ENCODE results near the gene CCDC71L. TPM values are rescaled to one million over a fixed set of nuclear protein-coding genes. Genes with fewer than 3 reads are reported as not detected.

CCDC71L gene
- total RNA-seq, 2 experiments from 2014 or later: 18.2 to 20.9 TPM

DNA sequence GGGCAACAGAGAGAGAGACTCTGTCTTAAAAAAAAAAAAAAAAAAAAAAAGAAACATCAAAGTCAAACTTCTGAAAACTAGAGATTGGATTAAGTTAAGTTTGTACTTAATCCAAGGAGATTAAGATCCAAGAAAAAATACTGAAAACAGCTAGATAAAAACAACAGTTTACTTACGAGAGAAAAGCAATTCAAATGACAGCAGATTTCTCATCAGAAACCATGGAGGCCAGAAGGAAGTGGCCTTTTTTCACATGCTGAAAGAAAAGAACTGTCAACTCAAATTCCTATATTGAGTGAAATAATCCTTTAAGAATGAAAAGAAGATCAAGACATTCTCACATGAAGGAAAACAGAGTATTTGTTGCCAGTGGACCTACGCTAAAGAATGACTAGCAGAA, 5.4 kb upstream of the CCDC71L start:
- no peak for DNase-seq
- ATAC-seq: no peak
- Mint-ChIP-seq H3K9me3 (peaks cover 3% of the 10 kb centered on the region), H3K4me3 (no peak overlapping the region), H3K27ac (no peak overlapping the region), H3K36me3 (ENCODE audit: low read depth) (no peaks in the 10 kb centered on the region), H3K27me3 (no peaks in the 10 kb centered on the region), H3K4me1 (ENCODE audit: low read depth) (peaks cover 12% of the 10 kb centered on the region)
- ChIA-PET POLR2A (no interaction called here), CTCF (no interaction called here)
- intact Hi-C loops (cut with micrococcal nuclease): no loop called here
- TF ChIP-seq, protein P1, sequence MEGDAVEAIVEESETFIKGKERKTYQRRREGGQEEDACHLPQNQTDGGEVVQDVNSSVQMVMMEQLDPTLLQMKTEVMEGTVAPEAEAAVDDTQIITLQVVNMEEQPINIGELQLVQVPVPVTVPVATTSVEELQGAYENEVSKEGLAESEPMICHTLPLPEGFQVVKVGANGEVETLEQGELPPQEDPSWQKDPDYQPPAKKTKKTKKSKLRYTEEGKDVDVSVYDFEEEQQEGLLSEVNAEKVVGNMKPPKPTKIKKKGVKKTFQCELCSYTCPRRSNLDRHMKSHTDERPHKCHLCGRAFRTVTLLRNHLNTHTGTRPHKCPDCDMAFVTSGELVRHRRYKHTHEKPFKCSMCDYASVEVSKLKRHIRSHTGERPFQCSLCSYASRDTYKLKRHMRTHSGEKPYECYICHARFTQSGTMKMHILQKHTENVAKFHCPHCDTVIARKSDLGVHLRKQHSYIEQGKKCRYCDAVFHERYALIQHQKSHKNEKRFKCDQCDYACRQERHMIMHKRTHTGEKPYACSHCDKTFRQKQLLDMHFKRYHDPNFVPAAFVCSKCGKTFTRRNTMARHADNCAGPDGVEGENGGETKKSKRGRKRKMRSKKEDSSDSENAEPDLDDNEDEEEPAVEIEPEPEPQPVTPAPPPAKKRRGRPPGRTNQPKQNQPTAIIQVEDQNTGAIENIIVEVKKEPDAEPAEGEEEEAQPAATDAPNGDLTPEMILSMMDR (IDR thresholded peaks at IDR 0.05): no peak

DNA sequence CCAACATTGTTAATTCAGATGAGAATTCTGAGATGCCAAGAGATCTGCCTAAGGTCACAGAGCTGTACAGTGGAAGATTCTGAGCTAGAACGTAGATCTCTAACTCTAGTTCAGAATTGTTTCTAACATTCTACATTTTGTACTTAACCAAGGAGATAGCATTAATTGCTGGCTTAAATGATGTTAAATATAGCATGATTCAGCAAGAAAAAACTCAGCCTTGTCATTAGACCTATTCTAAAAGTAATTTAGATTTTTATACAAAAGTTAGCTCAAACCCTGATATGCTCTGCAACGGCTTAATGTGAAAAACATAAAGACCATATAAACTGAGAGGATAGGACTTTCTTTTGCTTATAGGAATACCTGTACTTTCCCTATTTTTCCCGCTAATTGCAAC, 3.4 kb upstream of the CCDC71L start:
- Mint-ChIP-seq H3K36me3 (ENCODE audit: low read depth) (peaks cover 5% of the 10 kb centered on the region), H3K4me1 (ENCODE audit: low read depth) (peaks cover 8% of the 10 kb centered on the region), H3K4me3 (no peak overlapping the region), H3K27ac (no peak overlapping the region), H3K9me3 (peaks cover 3% of the 10 kb centered on the region), H3K27me3 (no peaks in the 10 kb centered on the region)
- no peak for ATAC-seq
- ChIA-PET CTCF (interaction anchor here (0.6 to 2.9 kb wide), 5 partner anchors 15 to 488 kb away, joined by 3 to 20 read pairs (median 4); no protein-coding TSS in a partner anchor), POLR2A (no interaction called here)
- intact Hi-C loops (cut with micrococcal nuclease): loop anchor here (5.0 kb wide), 1 partner anchor 503 kb away; the partner anchor contains the start of gene HBP1
- TF ChIP-seq, protein P1 (IDR thresholded peaks at IDR 0.05): no peak
- no peak for DNase-seq

DNA sequence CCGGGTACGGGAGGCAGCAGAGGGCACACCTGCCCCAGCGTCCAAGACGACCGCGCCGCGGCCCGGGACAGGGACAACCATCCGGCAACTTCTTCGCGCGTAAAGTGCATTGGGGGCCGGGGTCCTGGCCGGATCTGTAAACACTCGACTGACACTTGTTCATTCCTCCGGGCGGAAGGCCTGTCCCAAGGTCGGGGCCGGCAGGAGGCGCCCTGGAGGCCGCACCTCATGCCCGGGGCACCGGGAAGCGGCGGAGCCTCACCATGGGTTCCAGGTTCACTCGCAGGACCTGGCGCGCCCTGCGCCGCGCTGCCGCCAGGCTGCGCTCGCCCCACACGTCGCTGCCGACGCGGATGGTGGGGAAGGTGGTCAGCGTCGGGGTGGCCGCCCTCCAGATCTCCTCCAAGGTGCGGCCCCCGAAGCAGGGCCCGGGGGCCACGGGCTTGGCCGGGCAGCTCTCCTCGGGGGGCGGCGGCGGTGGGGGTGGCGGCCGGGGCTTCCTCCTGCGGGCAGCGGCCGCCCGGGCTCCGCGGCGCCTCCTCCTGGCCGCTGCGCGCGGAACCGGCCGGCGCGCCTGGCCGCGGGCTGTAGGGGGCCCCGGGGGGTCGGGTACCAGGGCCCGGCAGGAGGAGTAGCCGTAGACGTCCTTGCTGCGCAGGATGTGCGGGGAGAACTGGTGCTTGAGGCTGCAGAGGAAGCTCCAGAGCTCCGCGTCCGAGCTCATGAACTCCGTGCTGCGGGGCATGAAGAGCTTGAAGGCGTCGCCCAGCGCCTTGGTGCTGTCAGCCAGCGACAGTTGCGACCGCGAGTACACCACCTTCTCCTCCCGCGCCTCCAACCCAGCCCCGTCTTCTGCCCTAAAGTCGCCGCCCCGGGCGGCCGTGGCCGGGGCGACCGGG, 746 bp downstream of the CCDC71L start:
- DNase-seq: peak; percentile 92
- POLR2A ChIA-PET: interaction anchor here (0.6 to 2.4 kb wide), 10 partner anchors 12 to 492 kb away, joined by 3 to 13 read pairs (median 4); partner anchors contain the start of gene NAMPT

DNA sequence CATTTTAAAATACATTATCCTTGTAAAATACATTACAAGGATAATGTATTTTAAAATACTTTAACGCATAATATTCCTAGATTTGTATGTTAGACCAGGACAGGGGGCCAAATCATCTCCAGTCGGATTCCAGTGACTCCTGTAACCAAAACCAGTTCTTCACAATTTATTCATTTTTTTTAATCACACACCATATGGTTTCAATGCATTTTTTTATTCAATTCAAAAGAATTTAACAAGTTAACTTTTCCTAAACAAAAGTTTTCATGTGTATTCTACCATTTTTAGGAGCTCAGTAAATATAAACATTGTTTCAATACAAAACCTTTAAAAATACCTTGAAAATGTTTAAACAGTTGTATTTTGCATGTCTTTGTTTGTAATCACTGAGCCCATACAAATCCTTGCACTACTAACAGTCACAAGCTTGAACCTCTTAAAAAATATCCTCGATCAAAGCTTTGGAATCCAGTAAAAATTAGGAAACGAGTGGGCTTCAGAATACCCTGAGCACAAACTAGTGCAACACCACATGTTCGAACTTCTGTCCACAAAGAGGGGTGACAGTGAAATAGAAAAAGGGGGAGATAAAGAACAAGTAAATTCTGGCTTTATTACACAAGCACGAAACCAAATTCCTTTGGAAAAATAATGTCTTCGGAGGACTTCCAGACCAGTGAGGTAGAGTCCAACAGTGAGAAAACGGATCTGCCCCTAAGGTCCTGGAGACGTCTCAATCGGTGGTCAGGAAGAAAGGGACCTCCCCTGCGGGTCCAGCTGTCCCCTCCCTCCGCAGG, 1.6 kb downstream of the CCDC71L start:
- ChIA-PET POLR2A (interaction anchor here (0.9 to 2.4 kb wide), 7 partner anchors 10 to 313 kb away, joined by 3 to 13 read pairs (median 3); no protein-coding TSS in a partner anchor), CTCF (interaction anchor here (0.9 to 8.2 kb wide), 19 partner anchors 11 to 482 kb away, joined by 3 to 138 read pairs (median 4); no protein-coding TSS in a partner anchor)
- TF ChIP-seq, protein P1 (IDR thresholded peaks at IDR 0.05): no peak
- intact Hi-C loops (cut with micrococcal nuclease): loop anchor here (10.0 kb wide), 1 partner anchor 485 kb away; no protein-coding TSS in a partner anchor
- no peaks in the 10 kb centered on the region for H3K9me3 Mint-ChIP-seq
- ATAC-seq: no peak
- DNase-seq: no peak
- H3K36me3 Mint-ChIP-seq (ENCODE audit: low read depth): peaks cover 7% of the 10 kb centered on the region
- peak overlapping the region; percentile 93 for H3K27ac Mint-ChIP-seq
- no peaks in the 10 kb centered on the region for H3K27me3 Mint-ChIP-seq
- peaks cover 31% of the 10 kb centered on the region for H3K4me1 Mint-ChIP-seq (ENCODE audit: low read depth)
- peak overlapping the region; percentile 87 for H3K4me3 Mint-ChIP-seq

More for the DNA sequence above, 746 bp downstream of the CCDC71L start:
- CTCF ChIA-PET: interaction anchor here (0.6 to 8.2 kb wide), 36 partner anchors 9 to 589 kb away, joined by 3 to 138 read pairs (median 4); no protein-coding TSS in a partner anchor
- ATAC-seq: peak; percentile 66
- TF ChIP-seq, protein P1 (IDR thresholded peaks at IDR 0.05): peak; percentile 88
- intact Hi-C loops (cut with micrococcal nuclease): loop anchor here (5.0 to 10.0 kb wide), 2 partner anchors 485 to 507 kb away; partner anchors contain the start of gene HBP1
- no peaks in the 10 kb centered on the region for H3K27me3 Mint-ChIP-seq
- peak overlapping the region; percentile 93 for H3K27ac Mint-ChIP-seq
- peak overlapping the region; percentile 87 for H3K4me3 Mint-ChIP-seq
- peaks cover 31% of the 10 kb centered on the region for H3K4me1 Mint-ChIP-seq (ENCODE audit: low read depth)
- peaks cover 7% of the 10 kb centered on the region for H3K36me3 Mint-ChIP-seq (ENCODE audit: low read depth)
- H3K9me3 Mint-ChIP-seq: no peaks in the 10 kb centered on the region
